NCI-H1105 treated with DMSO at 0.1 percent for 48 hours (cell line): ENCODE results near the gene CAMKK1.
A peak's percentile ranks its signal among the peaks of the same experiment; 100 is the strongest.

Experiments used
- DNase-seq: peaks from one replicate; lab custom pipeline; 2025; lab: John Stamatoyannopoulos, UW

Gene CAMKK1

DNA sequence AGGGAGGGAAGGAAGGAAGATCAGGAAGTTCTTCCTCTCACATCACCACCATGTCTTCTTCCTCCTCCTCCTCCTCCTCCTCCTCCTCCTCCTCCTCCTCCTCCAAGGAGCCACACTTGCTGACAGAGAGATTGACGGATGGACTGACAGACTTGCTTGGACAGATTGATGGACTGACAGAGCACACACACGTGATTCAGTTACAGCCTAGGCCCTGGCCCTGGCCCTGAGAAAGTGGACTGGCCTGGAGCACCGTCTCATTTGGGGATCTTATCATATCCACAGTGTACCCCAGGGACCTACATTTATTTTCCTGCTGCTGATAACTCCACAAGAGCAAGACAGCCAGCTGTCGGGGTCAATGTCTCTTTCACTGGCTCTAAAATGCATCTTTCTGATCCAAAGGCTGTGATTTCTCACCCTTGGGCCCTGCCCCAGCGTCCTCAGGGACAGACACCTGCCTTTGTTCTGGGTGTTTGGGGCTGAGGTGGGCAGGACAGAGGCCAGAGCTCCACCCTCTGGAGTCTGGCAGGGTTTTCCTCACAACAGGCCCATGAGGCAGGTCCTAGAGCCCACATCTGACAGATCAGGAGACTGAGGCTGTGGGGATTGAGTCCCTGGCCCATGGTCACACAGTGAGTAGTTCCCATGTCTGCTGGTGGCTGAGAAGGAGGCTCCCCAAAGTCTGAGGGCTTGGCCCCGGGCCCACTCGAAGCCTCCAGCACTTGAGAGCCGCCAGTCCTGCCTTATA lies 25.7 kb upstream of the CAMKK1 start:
- DNase-seq, result no peak

- peak; percentile 42 for DNase-seq
Measured at GRCh38 chr17:3917391-3917931, 24.6 kb upstream of the CAMKK1 start.

DNA sequence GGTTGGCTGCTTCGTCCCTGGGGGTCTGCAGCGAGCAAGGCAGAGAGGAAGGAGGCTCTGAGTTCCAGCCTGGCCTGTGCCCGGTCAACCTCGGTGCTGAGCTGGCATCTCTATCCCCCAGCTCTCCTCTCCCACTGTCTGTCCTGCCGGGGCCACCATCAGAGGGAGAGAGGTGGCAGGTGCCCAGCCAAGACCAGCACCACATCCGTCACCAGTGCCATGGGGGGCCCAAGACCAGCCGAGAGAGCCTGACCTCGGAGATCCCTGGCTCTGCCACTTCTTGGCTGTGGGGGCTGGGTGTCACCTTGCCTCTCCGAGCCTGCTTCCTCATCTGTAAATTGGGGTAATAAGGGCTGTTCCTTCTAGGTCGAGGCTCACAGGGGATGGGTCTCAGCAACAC lies 24.0 kb upstream of the CAMKK1 start:
- DNase-seq, result no peak

DNA sequence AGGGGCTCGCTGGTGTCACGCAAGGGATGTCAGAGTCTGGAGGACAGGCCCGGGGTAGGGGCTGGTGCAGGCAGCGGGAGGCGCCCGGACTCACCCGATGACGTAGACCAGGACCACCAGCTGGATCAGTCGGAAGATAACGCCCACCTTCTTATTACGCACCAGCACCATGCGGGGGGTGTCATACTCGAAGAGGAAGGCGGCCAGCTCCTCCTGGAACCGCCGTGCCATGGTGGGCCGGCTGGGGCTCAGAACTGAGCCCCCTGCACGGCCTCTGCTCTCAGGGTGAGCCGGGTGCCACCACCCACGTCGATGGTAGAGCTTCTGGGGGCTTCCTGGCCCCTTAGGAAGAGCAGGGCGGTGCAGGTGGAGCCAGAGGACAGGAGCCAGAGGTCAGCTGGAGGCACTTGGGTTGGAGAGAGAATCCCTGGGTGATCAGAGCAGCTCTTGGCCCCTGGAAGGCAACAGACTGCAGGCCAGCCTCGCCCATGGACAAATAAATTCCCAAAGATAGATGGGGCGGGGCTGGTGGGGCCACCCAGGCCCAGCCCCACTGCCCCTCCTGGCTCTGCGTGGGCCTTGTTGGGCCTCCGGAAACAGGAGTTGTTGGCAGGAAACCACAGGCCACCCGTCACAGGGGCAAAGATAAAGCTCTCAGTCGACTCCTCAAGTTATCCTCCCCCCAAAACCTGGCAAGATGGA lies 23.3 kb upstream of the CAMKK1 start, which contains the start of gene P2RX1:
P2RX1 (minus strand) TSS at position 471 of the 702 bp plus-strand sequence; CDS start at position 231, 240 bp downstream.
- DNase-seq, result no peak

DNA sequence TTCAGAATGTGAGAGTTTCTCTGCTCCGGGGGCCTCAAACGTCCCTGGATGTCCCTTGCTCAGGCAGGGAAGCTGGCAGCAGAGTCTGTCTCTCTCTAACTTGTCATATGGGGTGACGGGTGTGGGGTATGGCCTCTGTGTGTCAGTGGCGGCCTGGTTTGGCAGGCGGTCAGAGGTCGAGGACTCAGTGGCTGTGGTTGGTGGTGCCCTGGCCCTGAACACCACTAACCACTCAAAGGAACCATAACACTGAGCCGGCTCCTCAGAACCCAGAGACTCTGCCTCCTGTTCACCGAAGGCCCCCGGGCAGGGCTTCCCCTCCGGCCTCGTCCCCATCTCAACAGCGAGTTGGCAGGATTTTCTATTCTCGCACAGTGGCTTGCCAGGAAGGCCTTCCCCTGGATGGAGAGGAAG lies 22.7 kb upstream of the CAMKK1 start:
- DNase-seq, result no peak

- no peak for DNase-seq
Measured at GRCh38 chr17:3914312-3914670, 21.4 kb upstream of the CAMKK1 start.

- peak; percentile 41 for DNase-seq
Measured at GRCh38 chr17:3913531-3914311, 20.9 kb upstream of the CAMKK1 start.

- DNase-seq, result no peak
Measured at GRCh38 chr17:3912827-3913226, 20.0 kb upstream of the CAMKK1 start.

GRCh38 chr17:3911271-3912053 lies 18.6 kb upstream of the CAMKK1 start:
- no peak for DNase-seq

DNA sequence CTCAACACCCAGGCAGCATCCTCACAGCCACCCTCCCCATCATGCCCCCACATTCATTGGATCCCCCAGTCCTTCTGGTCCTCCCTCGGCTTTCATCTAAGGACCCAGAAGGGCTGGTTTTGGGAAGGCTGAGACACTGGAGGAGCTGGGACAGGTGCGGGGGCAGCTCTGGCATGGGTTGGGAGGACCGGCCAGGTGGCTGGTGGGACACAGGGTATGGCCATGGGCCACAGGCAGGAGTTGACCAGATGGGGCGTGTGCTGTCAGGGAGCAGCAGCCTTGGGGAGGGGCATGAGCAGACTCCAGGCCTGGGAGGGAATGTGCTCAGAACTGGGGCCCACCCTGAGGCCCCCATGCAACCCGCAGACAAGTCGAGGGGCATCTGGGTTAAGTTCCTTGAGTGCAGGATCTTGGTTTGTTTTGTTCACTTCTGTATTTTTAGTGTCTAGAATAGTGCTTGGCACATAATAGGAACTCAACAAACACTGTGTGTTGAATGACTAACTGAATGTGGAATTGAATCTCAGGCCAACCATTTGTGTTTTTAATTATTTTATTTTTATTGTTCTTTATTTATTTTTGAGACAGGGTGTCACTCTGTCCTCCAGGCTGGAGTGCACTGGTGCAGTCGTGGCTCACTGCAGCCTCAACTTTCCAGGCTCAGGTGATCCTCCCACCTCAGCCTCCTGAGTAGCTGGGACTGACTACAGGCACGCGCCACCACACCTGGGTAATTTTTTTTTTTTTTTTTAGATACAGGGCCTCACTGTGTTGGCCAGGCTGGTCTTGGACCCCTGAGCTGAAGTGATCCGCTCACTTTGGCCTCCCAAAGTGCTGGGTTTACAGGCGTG lies 17.8 kb upstream of the CAMKK1 start:
- DNase-seq, result no peak

DNA sequence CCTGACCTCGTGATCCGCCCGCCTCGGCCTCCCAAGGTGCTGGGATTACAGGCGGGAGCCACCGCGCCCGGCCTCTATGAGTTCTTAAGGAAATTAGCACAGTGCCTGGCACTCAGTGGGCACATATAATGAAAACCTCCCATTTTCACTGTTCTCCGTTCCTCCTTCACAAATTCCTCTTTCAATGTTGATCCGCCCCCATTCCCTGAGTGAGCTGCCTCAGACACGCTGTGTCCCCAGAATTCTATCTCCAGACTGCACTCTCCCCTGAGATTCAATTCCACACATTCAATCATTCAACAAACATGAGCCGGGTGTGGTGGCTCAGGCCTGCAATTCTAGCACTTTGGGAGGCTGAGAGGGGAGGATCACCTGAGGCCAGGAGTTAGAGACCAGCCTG lies 16.4 kb upstream of the CAMKK1 start:
- no peak for DNase-seq

- DNase-seq, result no peak
Measured at GRCh38 chr17:3907483-3908216, 14.8 kb upstream of the CAMKK1 start.

- DNase-seq, result no peak
Measured at GRCh38 chr17:3906881-3907280, 14.0 kb upstream of the CAMKK1 start.

- DNase-seq, result no peak
Measured at GRCh38 chr17:3905017-3905520, 12.2 kb upstream of the CAMKK1 start.

- DNase-seq, result no peak
Measured at GRCh38 chr17:3904501-3904900, 11.6 kb upstream of the CAMKK1 start.

DNA sequence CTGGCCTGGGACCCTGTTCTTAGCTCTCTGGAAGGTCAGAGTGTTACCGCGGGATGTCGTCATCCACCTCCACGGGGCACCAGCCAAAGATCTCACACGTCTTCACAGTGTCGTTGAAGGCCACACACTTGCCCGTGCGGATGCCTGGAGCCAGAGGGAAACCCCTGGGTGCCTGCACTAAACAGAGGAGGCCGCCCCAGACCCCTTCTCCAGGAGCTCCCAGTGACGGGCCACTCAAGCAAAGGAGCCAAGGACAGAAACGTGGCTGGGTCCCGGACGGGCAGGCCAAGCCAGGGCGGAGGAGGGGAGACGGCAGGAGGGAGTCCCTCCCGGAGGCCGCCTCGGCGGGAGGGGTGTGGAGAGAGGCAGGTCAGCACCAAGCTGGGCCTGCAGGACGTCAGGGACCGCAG lies 11.0 kb upstream of the CAMKK1 start:
- no peak for DNase-seq

DNA sequence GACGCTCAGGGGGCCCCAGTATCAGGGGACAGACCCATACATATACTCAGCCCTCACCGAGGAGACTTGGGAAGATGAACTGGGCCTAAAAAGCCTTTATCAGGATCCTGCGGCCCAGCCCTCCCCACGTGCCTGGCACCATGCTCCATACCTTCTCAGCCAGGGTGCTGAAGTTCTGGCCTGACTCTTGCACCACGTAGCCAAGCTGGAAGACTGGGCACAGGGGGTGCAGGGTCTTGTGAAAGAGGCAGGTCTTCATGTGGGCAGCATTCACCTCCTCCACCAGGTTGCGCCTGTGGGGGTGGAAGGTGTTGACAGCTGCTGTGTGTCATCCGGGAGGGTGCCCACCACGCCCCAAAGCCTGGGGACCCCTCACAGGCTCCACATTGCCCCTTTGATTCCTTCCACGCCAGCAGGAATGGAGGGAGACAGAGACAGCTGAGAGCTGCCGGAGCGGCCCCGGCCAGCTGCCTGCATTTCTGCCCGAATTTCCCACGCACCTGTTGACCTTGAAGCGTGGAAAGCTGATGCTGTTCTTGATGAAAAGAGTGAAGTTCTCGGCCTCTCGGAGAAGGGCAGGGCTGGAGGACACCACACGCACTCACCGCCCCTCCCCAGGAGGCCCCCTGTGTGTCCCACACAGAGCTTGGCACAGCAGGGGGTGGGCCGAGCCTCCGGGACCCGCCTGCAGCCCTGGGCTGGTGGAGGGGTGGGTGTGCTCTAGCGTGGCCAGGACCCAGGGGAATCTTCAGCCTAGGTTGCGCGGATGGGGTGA lies 10.4 kb upstream of the CAMKK1 start:
- DNase-seq, result no peak

GRCh38 chr17:3900646-3901045 lies 7.8 kb upstream of the CAMKK1 start:
- DNase-seq, result no peak

DNA sequence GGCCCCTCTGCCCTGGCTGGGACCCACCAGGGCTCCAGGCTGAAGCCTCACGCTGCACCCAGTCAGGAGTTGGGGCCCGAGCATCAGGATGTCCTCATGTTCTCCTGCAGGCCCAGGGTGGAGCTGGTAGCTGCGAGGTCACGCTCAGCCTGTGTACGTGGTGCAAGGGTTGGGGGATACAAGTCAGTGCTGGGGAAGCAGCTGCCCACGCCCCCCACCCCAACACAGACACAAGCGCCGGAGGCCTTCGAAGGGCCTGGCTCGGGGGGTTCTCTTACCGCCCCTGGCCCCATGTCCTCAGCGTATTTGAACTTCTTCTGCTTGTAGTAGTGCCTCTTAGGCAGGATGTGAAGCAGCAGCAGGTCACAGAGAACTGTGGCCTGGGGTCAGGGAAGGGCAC lies 4.9 kb upstream of the CAMKK1 start:
- DNase-seq, result no peak
